ENCODE results near the gene ANGPTL1. TPM values are rescaled to one million over a fixed set of nuclear protein-coding genes. Genes with fewer than 3 reads are reported as not detected.
A peak's percentile ranks its signal among the peaks of the same experiment; 100 is the strongest.

The ANGPTL1 gene
- total and polyA plus RNA-seq, 2 donors (not counting 1 experiment from before 2014, with no cell fraction given), result not detected

- TF ChIP-seq, protein P1, sequence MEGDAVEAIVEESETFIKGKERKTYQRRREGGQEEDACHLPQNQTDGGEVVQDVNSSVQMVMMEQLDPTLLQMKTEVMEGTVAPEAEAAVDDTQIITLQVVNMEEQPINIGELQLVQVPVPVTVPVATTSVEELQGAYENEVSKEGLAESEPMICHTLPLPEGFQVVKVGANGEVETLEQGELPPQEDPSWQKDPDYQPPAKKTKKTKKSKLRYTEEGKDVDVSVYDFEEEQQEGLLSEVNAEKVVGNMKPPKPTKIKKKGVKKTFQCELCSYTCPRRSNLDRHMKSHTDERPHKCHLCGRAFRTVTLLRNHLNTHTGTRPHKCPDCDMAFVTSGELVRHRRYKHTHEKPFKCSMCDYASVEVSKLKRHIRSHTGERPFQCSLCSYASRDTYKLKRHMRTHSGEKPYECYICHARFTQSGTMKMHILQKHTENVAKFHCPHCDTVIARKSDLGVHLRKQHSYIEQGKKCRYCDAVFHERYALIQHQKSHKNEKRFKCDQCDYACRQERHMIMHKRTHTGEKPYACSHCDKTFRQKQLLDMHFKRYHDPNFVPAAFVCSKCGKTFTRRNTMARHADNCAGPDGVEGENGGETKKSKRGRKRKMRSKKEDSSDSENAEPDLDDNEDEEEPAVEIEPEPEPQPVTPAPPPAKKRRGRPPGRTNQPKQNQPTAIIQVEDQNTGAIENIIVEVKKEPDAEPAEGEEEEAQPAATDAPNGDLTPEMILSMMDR (IDR thresholded peaks at IDR 0.05), result no peak
- no peak for TF ChIP-seq EZH2 (IDR thresholded peaks at IDR 0.05; ENCODE audit: borderline replicate concordance, insufficient read depth, low read depth, low read length, poor library complexity, severe bottlenecking)
- Histone ChIP-seq H3K4me2 (replicated peaks; ENCODE audit: low read depth, low read length, poor library complexity, severe bottlenecking) (no peak overlapping the region), H3K9me3 (ENCODE audit: control extremely low read depth in 1 of 3, control insufficient read depth in 2 of 3, insufficient read depth in 1 of 3, low read length in 2 of 3) (no peaks in the 10 kb centered on the region), H3K27ac (ENCODE audit: low read length in 2 of 2) (peak overlapping the region in 1 of 2 donors; percentile 57), H3K79me2 (ENCODE audit: control insufficient read depth, insufficient read depth, low read length) (peaks cover 44% of the 10 kb centered on the region), H2AFZ (ENCODE audit: insufficient read depth, low read depth, low read length, poor library complexity, severe bottlenecking) (no peak overlapping the region), H4K20me1 (ENCODE audit: control insufficient read depth, insufficient read depth, low read length, poor library complexity, severe bottlenecking) (peaks cover 7% of the 10 kb centered on the region), H3K27me3 (replicated peaks in 1 of 4; ENCODE audit: control extremely low read depth in 1 of 4, control insufficient read depth in 3 of 4, insufficient read depth in 4 of 4, low read length in 3 of 4) (no peaks in the 10 kb centered on the region), H3K4me3 (ENCODE audit: control extremely low read depth in 1 of 5, extremely low read depth in 1 of 5, insufficient read depth in 1 of 5, low read depth in 2 of 5, low read length in 4 of 5) (no peak overlapping the region), H3K9ac (ENCODE audit: low read length) (no peak overlapping the region), H3K36me3 (replicated peaks in 1 of 2; ENCODE audit: control extremely low read depth in 1 of 2, control insufficient read depth in 1 of 2, extremely low read depth in 1 of 2, insufficient read depth in 2 of 2, low read length in 1 of 2) (peaks cover 14 to 67% of the 10 kb centered on the region in 2 experiments), H3K4me1 (ENCODE audit: control insufficient read depth in 2 of 2, insufficient read depth in 2 of 2, low read length in 2 of 2) (peaks cover 0 to 19% of the 10 kb centered on the region in 2 donors)
- H3K27me3 Mint-ChIP-seq, result no peaks in the 10 kb centered on the region
- ChIA-PET POLR2A (no interaction called here), CTCF (interaction anchor here (1.3 kb wide), 1 partner anchor 32 kb away, joined by 3 read pairs; no protein-coding TSS in a partner anchor)
- intact Hi-C loops (cut with micrococcal nuclease), result loop anchor here (5.0 kb wide), 1 partner anchor 327 kb away; no protein-coding TSS in a partner anchor
- no peak overlapping the region for H3K4me3 Mint-ChIP-seq
- H3K27ac Mint-ChIP-seq, result peak overlapping the region; percentile 33
- H3K4me1 Mint-ChIP-seq, result peaks cover 50% of the 10 kb centered on the region
- ATAC-seq (ENCODE audit: low read depth) (no peak), DNase-seq (no peak)
- 100% methylated on average over 1 of the region's 3 CpGs for WGBS (ENCODE audit: insufficient coverage)
- no peaks in the 10 kb centered on the region for H3K9me3 Mint-ChIP-seq (ENCODE audit: insufficient read depth)
Measured at GRCh38 chr1:178869119-178869697, 1.7 kb downstream of the ANGPTL1 start.

DNA sequence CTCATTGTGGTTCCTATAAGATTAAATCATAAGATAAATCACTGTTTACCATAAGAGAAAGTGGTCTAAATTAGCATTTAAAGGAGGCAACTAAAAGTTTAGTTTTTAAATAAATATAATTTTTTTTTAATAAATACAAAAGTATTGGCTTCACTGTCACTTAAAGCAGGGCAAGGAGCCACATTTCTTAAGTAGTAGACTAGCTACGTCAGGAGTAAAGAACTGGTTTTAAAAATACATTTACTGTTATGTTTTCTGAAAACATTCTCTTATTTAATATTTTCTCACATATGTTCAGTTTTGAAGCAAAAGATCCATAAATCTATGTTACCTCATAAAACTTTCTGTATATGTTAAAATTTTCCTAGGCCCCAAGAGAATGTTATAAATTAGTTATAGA lies 2.2 kb downstream of the ANGPTL1 start:
- no peak for TF ChIP-seq EZH2 (IDR thresholded peaks at IDR 0.05; ENCODE audit: borderline replicate concordance, insufficient read depth, low read depth, low read length, poor library complexity, severe bottlenecking)
- TF ChIP-seq, protein P1 (IDR thresholded peaks at IDR 0.05), result no peak
- Histone ChIP-seq H3K9me3 (ENCODE audit: control extremely low read depth in 1 of 3, control insufficient read depth in 2 of 3, insufficient read depth in 1 of 3, low read length in 2 of 3) (no peaks in the 10 kb centered on the region), H3K36me3 (replicated peaks in 1 of 2; ENCODE audit: control extremely low read depth in 1 of 2, control insufficient read depth in 1 of 2, extremely low read depth in 1 of 2, insufficient read depth in 2 of 2, low read length in 1 of 2) (peaks cover 12 to 62% of the 10 kb centered on the region in 2 experiments), H3K9ac (ENCODE audit: low read length) (no peak overlapping the region), H2AFZ (ENCODE audit: insufficient read depth, low read depth, low read length, poor library complexity, severe bottlenecking) (no peak overlapping the region), H3K79me2 (ENCODE audit: control insufficient read depth, insufficient read depth, low read length) (peaks cover 46% of the 10 kb centered on the region), H3K27ac (ENCODE audit: low read length in 2 of 2) (peak overlapping the region in 1 of 2 donors; percentile 76), H3K4me1 (ENCODE audit: control insufficient read depth in 2 of 2, insufficient read depth in 2 of 2, low read length in 2 of 2) (peaks cover 0 to 19% of the 10 kb centered on the region in 2 donors), H4K20me1 (ENCODE audit: control insufficient read depth, insufficient read depth, low read length, poor library complexity, severe bottlenecking) (peaks cover 9% of the 10 kb centered on the region), H3K4me3 (ENCODE audit: control extremely low read depth in 1 of 5, extremely low read depth in 1 of 5, insufficient read depth in 1 of 5, low read depth in 2 of 5, low read length in 4 of 5) (no peak overlapping the region), H3K27me3 (replicated peaks in 1 of 4; ENCODE audit: control extremely low read depth in 1 of 4, control insufficient read depth in 3 of 4, insufficient read depth in 4 of 4, low read length in 3 of 4) (no peaks in the 10 kb centered on the region), H3K4me2 (replicated peaks; ENCODE audit: low read depth, low read length, poor library complexity, severe bottlenecking) (no peak overlapping the region)
- POLR2A ChIA-PET, result no interaction called here
- H3K27me3 Mint-ChIP-seq, result no peaks in the 10 kb centered on the region
- no peak for ATAC-seq (ENCODE audit: low read depth)
- H3K4me1 Mint-ChIP-seq, result peaks cover 52% of the 10 kb centered on the region
- H3K4me3 Mint-ChIP-seq, result no peak overlapping the region
- no CpG with 5 or more reads among the region's 1 CpG for WGBS (ENCODE audit: insufficient coverage)
- no peak overlapping the region for H3K27ac Mint-ChIP-seq
- DNase-seq, result no peak
- intact Hi-C loops (cut with micrococcal nuclease), result loop anchor here (5.0 kb wide), 1 partner anchor 326 kb away; no protein-coding TSS in a partner anchor
- CTCF ChIA-PET, result interaction anchor here (1.3 to 3.3 kb wide), 2 partner anchors 32 to 326 kb away, joined by 3 to 15 read pairs; no protein-coding TSS in a partner anchor
- H3K9me3 Mint-ChIP-seq (ENCODE audit: insufficient read depth), result no peaks in the 10 kb centered on the region

Measured in B cell (primary cell).